Vagina (tissue), 2 donors: ENCODE measurements around the gene ABLIM2.

ENCODE experiments used
- CTCF ChIP-seq, 3 experiments: fragments of 450-650 bp in 2 of 3; fragments of 200-600 bp in 1 of 3; sonication (generic) in 1 of 3; IDR thresholded peaks; one replicate each; pipeline ENCODE4 v1.5.1; 2017 to 2019; ENCODE audit warnings: antibody characterized with exemption in 3 of 3, mild to moderate bottlenecking in 2 of 3, moderate library complexity in 2 of 3
- POLR2A ChIP-seq, 2 donors: fragments of 450-650 bp; IDR thresholded peaks; one replicate each; pipeline ENCODE4 v1.6.1; 2017; ENCODE audit warnings: antibody characterized with exemption in 2 of 2, mild to moderate bottlenecking in 2 of 2, moderate library complexity in 2 of 2

- no peak for TF ChIP-seq CTCF (IDR thresholded peaks at IDR 0.05)
- TF ChIP-seq POLR2A (IDR thresholded peaks at IDR 0.05), result no peak
These were observed 92.2 kb downstream of the ABLIM2 start for GRCh38 chr4:8066336-8066931.
